ENCODE results near the gene KCNQ1OT1. TPM values are rescaled to one million over a fixed set of nuclear protein-coding genes. Genes with fewer than 3 reads are reported as not detected.

The KCNQ1OT1 gene
- total RNA-seq, 1 donor = 5.1 TPM

DNA sequence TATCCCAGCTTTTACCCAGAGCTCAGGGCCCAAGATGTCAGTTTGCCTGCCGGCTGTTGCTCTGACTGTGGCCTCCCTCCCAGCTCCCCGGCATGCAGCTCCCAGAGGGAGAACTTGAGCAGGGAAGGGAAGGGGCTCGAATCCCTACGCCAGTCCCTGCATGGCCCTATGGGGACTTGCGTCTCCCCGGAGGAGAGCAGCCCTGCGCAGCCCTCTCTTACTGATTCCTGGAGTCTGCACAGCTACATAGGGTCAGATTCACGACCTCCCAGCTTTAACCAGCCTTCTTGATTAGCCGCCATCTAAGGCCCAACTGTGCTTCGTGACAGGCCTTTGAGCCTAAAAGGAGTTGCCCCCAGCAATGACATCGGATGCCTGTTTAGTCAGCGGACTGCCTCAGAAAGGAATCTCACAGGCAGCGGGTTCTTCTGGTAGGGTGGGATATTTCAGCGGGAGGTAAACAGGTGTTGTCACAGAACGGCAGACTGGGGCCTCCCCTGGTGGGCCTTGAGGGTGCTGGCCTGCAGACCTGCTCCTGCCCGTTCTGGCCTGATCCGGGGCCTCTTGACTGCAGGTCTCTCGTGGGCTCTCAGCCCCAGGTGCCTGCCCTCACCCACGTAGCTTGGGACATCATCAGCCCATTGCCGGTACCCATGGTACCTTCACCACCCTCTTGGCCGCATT lies 43.8 kb upstream of the KCNQ1OT1 start:
- peaks cover 5% of the 10 kb centered on the region for H3K27me3 ChIP-seq (ENCODE audit: insufficient read depth, low read length)
- H3K79me2 ChIP-seq (ENCODE audit: insufficient read depth, low read length) = no peaks in the 10 kb centered on the region
- H3K9me3 ChIP-seq (ENCODE audit: low read depth, low read length) = no peaks in the 10 kb centered on the region
- peaks cover 12% of the 10 kb centered on the region for H3K4me1 ChIP-seq (ENCODE audit: insufficient read depth, low read length)
- DNase-seq (ENCODE audit: insufficient read length, low spot score, missing footprints) = peak; percentile 74
- no peak overlapping the region for H3K4me3 ChIP-seq (ENCODE audit: insufficient read depth, low read length)
- H4K20me1 ChIP-seq (ENCODE audit: insufficient read depth, low read length) = no peaks in the 10 kb centered on the region
- no peaks in the 10 kb centered on the region for H3K36me3 ChIP-seq (ENCODE audit: insufficient read depth, low read length)
- H3K4me2 ChIP-seq (ENCODE audit: insufficient read depth, low read length) = no peak overlapping the region
- no peak overlapping the region for H3K27ac ChIP-seq (ENCODE audit: low read depth, low read length)
- H2AFZ ChIP-seq (ENCODE audit: low read length) = no peak overlapping the region
- TF ChIP-seq, protein P1, sequence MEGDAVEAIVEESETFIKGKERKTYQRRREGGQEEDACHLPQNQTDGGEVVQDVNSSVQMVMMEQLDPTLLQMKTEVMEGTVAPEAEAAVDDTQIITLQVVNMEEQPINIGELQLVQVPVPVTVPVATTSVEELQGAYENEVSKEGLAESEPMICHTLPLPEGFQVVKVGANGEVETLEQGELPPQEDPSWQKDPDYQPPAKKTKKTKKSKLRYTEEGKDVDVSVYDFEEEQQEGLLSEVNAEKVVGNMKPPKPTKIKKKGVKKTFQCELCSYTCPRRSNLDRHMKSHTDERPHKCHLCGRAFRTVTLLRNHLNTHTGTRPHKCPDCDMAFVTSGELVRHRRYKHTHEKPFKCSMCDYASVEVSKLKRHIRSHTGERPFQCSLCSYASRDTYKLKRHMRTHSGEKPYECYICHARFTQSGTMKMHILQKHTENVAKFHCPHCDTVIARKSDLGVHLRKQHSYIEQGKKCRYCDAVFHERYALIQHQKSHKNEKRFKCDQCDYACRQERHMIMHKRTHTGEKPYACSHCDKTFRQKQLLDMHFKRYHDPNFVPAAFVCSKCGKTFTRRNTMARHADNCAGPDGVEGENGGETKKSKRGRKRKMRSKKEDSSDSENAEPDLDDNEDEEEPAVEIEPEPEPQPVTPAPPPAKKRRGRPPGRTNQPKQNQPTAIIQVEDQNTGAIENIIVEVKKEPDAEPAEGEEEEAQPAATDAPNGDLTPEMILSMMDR (IDR thresholded peaks at IDR 0.05; ENCODE audit: extremely low read depth, low read depth, low read length) = no peak

DNA sequence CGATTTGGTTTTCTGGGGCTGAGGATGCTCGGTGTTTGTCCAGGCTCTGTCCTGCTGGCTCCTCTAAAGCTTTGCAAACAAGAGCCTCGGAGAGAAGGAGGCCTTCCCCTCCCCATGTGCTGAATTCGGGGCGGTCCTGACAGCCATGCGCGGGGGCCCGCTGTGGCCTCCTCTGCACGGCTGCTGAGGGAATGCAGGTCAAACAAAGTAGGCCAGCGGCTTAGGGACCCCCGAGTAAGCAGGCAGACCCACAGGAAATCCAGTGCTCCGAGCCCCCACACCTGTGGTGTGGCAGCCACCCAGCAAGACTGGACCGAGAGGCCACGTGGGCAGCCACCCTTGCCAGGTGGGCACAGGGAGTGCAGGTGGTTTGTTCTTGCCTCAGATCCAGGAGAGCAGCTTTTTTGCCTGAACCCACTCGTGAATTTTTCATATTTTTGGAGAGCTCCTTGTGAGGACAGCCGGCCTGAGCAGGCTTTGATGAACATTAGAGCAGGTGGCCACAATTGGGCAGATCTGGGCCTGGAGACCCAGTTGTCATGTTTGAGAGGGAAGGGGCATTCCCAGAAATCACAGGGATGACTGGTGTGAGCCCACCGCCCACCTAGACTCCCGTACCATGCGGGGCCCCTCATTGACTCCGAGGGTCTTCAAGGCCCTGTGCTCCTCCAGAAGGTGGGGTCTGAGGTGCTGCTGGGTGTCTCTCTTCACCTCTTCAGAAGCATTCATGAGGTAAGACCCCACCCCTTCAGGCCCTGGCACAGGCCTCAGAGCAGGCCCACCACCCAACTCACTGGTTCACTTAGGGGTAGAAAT lies 43.0 kb upstream of the KCNQ1OT1 start:
- Histone ChIP-seq H3K27ac (ENCODE audit: low read depth, low read length) (no peak overlapping the region), H3K4me3 (ENCODE audit: insufficient read depth, low read length) (no peak overlapping the region), H4K20me1 (ENCODE audit: insufficient read depth, low read length) (no peaks in the 10 kb centered on the region), H3K79me2 (ENCODE audit: insufficient read depth, low read length) (no peaks in the 10 kb centered on the region), H3K27me3 (ENCODE audit: insufficient read depth, low read length) (peaks cover 5% of the 10 kb centered on the region), H3K9me3 (ENCODE audit: low read depth, low read length) (no peaks in the 10 kb centered on the region), H3K4me1 (ENCODE audit: insufficient read depth, low read length) (peaks cover 13% of the 10 kb centered on the region), H2AFZ (ENCODE audit: low read length) (no peak overlapping the region), H3K36me3 (ENCODE audit: insufficient read depth, low read length) (no peaks in the 10 kb centered on the region), H3K4me2 (ENCODE audit: insufficient read depth, low read length) (no peak overlapping the region)
- TF ChIP-seq, protein P1 (IDR thresholded peaks at IDR 0.05; ENCODE audit: extremely low read depth, low read depth, low read length) = no peak
- DNase-seq (ENCODE audit: insufficient read length, low spot score, missing footprints) = peak; percentile 59

DNA sequence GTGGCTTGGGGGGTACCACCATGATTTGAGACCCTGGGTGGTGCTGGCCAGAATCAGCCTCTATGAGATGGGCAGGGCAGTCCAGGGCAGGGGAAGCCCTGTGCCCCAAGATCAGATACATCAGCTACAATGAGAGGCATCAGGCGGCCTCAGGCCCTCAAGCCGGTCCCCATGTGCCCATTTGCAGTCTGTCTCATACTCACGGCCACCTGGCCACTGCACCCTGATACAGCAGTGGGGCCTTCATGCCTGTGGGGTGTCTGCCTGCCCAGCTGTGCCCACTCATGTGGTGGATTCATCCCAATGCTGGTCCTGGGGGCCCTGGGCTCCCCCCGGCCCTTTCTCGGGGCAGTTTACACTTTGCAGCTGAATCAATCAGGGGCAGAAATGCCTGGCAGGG lies 42.4 kb upstream of the KCNQ1OT1 start:
- Histone ChIP-seq H3K27me3 (ENCODE audit: insufficient read depth, low read length) (no peaks in the 10 kb centered on the region), H2AFZ (ENCODE audit: low read length) (no peak overlapping the region), H3K27ac (ENCODE audit: low read depth, low read length) (no peak overlapping the region), H3K4me3 (ENCODE audit: insufficient read depth, low read length) (no peak overlapping the region), H3K9me3 (ENCODE audit: low read depth, low read length) (no peaks in the 10 kb centered on the region), H3K4me1 (ENCODE audit: insufficient read depth, low read length) (peaks cover 19% of the 10 kb centered on the region), H3K4me2 (ENCODE audit: insufficient read depth, low read length) (no peak overlapping the region), H3K36me3 (ENCODE audit: insufficient read depth, low read length) (no peaks in the 10 kb centered on the region), H4K20me1 (ENCODE audit: insufficient read depth, low read length) (no peaks in the 10 kb centered on the region), H3K79me2 (ENCODE audit: insufficient read depth, low read length) (no peaks in the 10 kb centered on the region)
- TF ChIP-seq, protein P1 (IDR thresholded peaks at IDR 0.05; ENCODE audit: extremely low read depth, low read depth, low read length) = no peak
- DNase-seq (ENCODE audit: insufficient read length, low spot score, missing footprints) = peak; percentile 84

All from osteoblast (primary cell).